Aorta (tissue), 5 donors: ENCODE measurements around the gene CHST11. TPM values are rescaled to one million over a fixed set of nuclear protein-coding genes. Genes with fewer than 3 reads are reported as not detected.

Experiments used
- ATAC-seq: fragments of 200-7000 bp; cut with Tn5 transposase; one replicate; pipeline ENCODE4 v1.9.1; 2022; ENCODE audit warnings: moderate library complexity; ENCODE audit not compliant: low FRiP score
- DNase-seq, 2 donors: peaks; one replicate each; pipeline ENCODE4 v3.0.0-alpha.2; 2020
- H3K27ac ChIP-seq, 2 donors: one replicate each; pipeline ENCODE4 v1.5.1; 2013; ENCODE audit warnings: low read length in 2 of 2, mild to moderate bottlenecking in 2 of 2, moderate library complexity in 2 of 2, control low read depth in 1 of 2, inconsistent platforms in 1 of 2, low read depth in 1 of 2
- H3K27me3 ChIP-seq, 2 donors: one replicate each; pipeline ENCODE4 v1.6.1; 2013; ENCODE audit warnings: control low read depth in 1 of 2, low read length in 1 of 2, mild to moderate bottlenecking in 1 of 2, moderate library complexity in 1 of 2; ENCODE audit not compliant: insufficient read depth in 2 of 2, control insufficient read depth in 1 of 2
- H3K36me3 ChIP-seq, 2 donors: one replicate each; pipeline ENCODE4 v1.6.1; 2013; ENCODE audit warnings: control low read depth in 1 of 2, low read length in 1 of 2, mild to moderate bottlenecking in 1 of 2; ENCODE audit not compliant: insufficient read depth in 2 of 2, control insufficient read depth in 1 of 2
- H3K4me1 ChIP-seq, 2 donors: one replicate each; pipeline ENCODE4 v1.6.1; 2013; ENCODE audit warnings: low read length in 2 of 2, control low read depth in 1 of 2, mild to moderate bottlenecking in 1 of 2, moderate library complexity in 1 of 2; ENCODE audit not compliant: insufficient read depth in 2 of 2, control insufficient read depth in 1 of 2
- H3K4me3 ChIP-seq, 2 donors: one replicate each; pipeline ENCODE4 v1.5.1; 2013; ENCODE audit warnings: low read length in 2 of 2, control low read depth in 1 of 2, mild to moderate bottlenecking in 1 of 2
- H3K9me3 ChIP-seq: one replicate; pipeline ENCODE4 v1.6.1; 2013; ENCODE audit warnings: mild to moderate bottlenecking, low read length; ENCODE audit not compliant: control insufficient read depth
- WGBS, 2 donors: extraction: QIAGEN DNeasy Blood & Tissue Kit; methylation state at CpG; one replicate each; pipeline ENCODE4 v1.1.7; 2013; 5-methylcytosine and 5-hydroxymethylcytosine counted together
- intact Hi-C, 2 donors: fragments of 100-400 bp; cut with DNase I; formaldehyde crosslinking; loops; one replicate each; pipeline versions ENCODE4 v1.14.2 to v1.15.0; 2022
- polyA plus RNA-seq, 2 donors: library from polyadenylated mRNA; stranded (reverse); fragments of 200-250 nt; gene quantifications; one replicate each; pipeline ENCODE4 v1.2.3, GENCODE V29; 2013
- total RNA-seq, 2 donors: library from RNA; stranded (reverse); fragmentation: NEBNext Ultra II Directional; extraction: Animal tissue kit (Norgen Biotek cat#: 25700); gene quantifications; one replicate each; pipeline ENCODE4 v1.2.1, GENCODE V29; 2021
- donor health status: healthy with polysubstance abuse.
- donor health status: Bipolar disorder and iron deficiency.
- donor health status: DM: no; HTN: no; CAD: no.
- donor health status: DM: no; HTN: no; CAD: no.
- donor health status: DM: yes; HTN: yes; CAD: no.

Gene CHST11
- total and polyA plus RNA-seq, 4 donors = 2.1 to 31.0 (median 15.7) TPM

GRCh38 chr12:104747955-104748354 lies 291.2 kb downstream of the CHST11 start:
- WGBS, 2 donors = 67 to 69% methylated on average over 8 of the region's 8 CpGs

GRCh38 chr12:104748356-104748755 lies 291.6 kb downstream of the CHST11 start:
- WGBS, 2 donors = 66 to 69% methylated on average over 7 of the region's 7 CpGs
- no peaks in the 10 kb centered on the region for H3K36me3 ChIP-seq
- ATAC-seq = no peak
- no peaks in the 10 kb centered on the region for H3K4me1 ChIP-seq
- H3K9me3 ChIP-seq = no peaks in the 10 kb centered on the region
- H3K4me3 ChIP-seq = no peak overlapping the region
- intact Hi-C loops = loop anchor here in 1 of 2 donors (10.0 kb wide), 1 partner anchor 286 kb away; no protein-coding TSS in a partner anchor
- no peaks in the 10 kb centered on the region for H3K27me3 ChIP-seq
- H3K27ac ChIP-seq = peak overlapping the region; percentile 15 to 61
- DNase-seq = no peak

More at GRCh38 chr12:104747955-104748354, 291.2 kb downstream of the CHST11 start:
- H3K27me3 ChIP-seq = no peaks in the 10 kb centered on the region
- DNase-seq = no peak
- H3K9me3 ChIP-seq = no peaks in the 10 kb centered on the region
- intact Hi-C loops = loop anchor here in 1 of 2 donors (10.0 kb wide), 1 partner anchor 287 kb away; no protein-coding TSS in a partner anchor
- H3K4me1 ChIP-seq = no peaks in the 10 kb centered on the region
- H3K27ac ChIP-seq = peak overlapping the region; percentile 15 to 61
- no peak overlapping the region for H3K4me3 ChIP-seq
- H3K36me3 ChIP-seq = no peaks in the 10 kb centered on the region
- ATAC-seq = no peak

GRCh38 chr12:104748790-104749189 lies 292.0 kb downstream of the CHST11 start:
- peak in 1 of 2 donors; percentile 77 for DNase-seq
- no peak overlapping the region for H3K4me3 ChIP-seq
- H3K9me3 ChIP-seq = no peaks in the 10 kb centered on the region
- H3K27me3 ChIP-seq = no peaks in the 10 kb centered on the region
- intact Hi-C loops = loop anchor here in 1 of 2 donors (10.0 kb wide), 1 partner anchor 286 kb away; no protein-coding TSS in a partner anchor
- H3K27ac ChIP-seq = peak overlapping the region; percentile 15 to 61
- peak; percentile 77 for ATAC-seq
- H3K4me1 ChIP-seq = no peaks in the 10 kb centered on the region
- no peaks in the 10 kb centered on the region for H3K36me3 ChIP-seq
- 0 to 3% methylated on average over 5 of the region's 5 CpGs for WGBS, 2 donors

- intact Hi-C loops = loop anchor here in 1 of 2 donors (10.0 kb wide), 1 partner anchor 285 kb away; no protein-coding TSS in a partner anchor
- peak overlapping the region in 1 of 2 donors; percentile 56 for H3K27ac ChIP-seq
- H3K9me3 ChIP-seq = no peaks in the 10 kb centered on the region
- no peaks in the 10 kb centered on the region for H3K4me1 ChIP-seq
- ATAC-seq = no peak
- H3K27me3 ChIP-seq = no peaks in the 10 kb centered on the region
- H3K36me3 ChIP-seq = no peaks in the 10 kb centered on the region
- DNase-seq = no peak
- whole genome bisulfite sequencing, 2 donors = 95 to 97% methylated on average over 4 of the region's 4 CpGs
- no peak overlapping the region for H3K4me3 ChIP-seq
These were observed 292.8 kb downstream of the CHST11 start for GRCh38 chr12:104749545-104749944.

- Histone ChIP-seq H3K4me3 (no peak overlapping the region), H3K27ac (no peak overlapping the region), H3K27me3 (no peaks in the 10 kb centered on the region), H3K4me1 (no peaks in the 10 kb centered on the region), H3K36me3 (no peaks in the 10 kb centered on the region), H3K9me3 (no peaks in the 10 kb centered on the region)
- 72 to 83% methylated on average over 5 of the region's 5 CpGs for WGBS, 2 donors
- peak; percentile 17 for ATAC-seq
- intact Hi-C loops = loop anchor here in 1 of 2 donors (5.0 kb wide), 1 partner anchor 42 kb away; no protein-coding TSS in a partner anchor
- peak in 1 of 2 donors; percentile 65 for DNase-seq
These were observed 293.3 kb downstream of the CHST11 start for GRCh38 chr12:104750061-104750460.

- intact Hi-C loops = loop anchor here in 1 of 2 donors (5.0 kb wide), 1 partner anchor 41 kb away; no protein-coding TSS in a partner anchor
- ATAC-seq (no peak), DNase-seq (no peak)
- Histone ChIP-seq H3K36me3 (no peaks in the 10 kb centered on the region), H3K27me3 (no peaks in the 10 kb centered on the region), H3K27ac (no peak overlapping the region), H3K9me3 (no peaks in the 10 kb centered on the region), H3K4me1 (no peaks in the 10 kb centered on the region), H3K4me3 (no peak overlapping the region)
- WGBS, 2 donors = 95 to 97% methylated on average over 1 of the region's 1 CpG
These were observed 294.4 kb downstream of the CHST11 start for GRCh38 chr12:104751120-104751519.

GRCh38 chr12:104751594-104751993 lies 294.8 kb downstream of the CHST11 start:
- DNase-seq = no peak
- H3K9me3 ChIP-seq = no peaks in the 10 kb centered on the region
- no peak for ATAC-seq
- H3K4me3 ChIP-seq = no peak overlapping the region
- WGBS, 2 donors = 91 to 93% methylated on average over 3 of the region's 3 CpGs
- H3K4me1 ChIP-seq = no peaks in the 10 kb centered on the region
- H3K27me3 ChIP-seq = no peaks in the 10 kb centered on the region
- no peak overlapping the region for H3K27ac ChIP-seq
- intact Hi-C loops = loop anchor here in 1 of 2 donors (5.0 kb wide), 1 partner anchor 41 kb away; no protein-coding TSS in a partner anchor
- no peaks in the 10 kb centered on the region for H3K36me3 ChIP-seq

- H3K4me1 ChIP-seq = no peaks in the 10 kb centered on the region
- no peaks in the 10 kb centered on the region for H3K27me3 ChIP-seq
- no peak overlapping the region for H3K4me3 ChIP-seq
- intact Hi-C loops = loop anchor here in 1 of 2 donors (5.0 kb wide), 1 partner anchor 40 kb away; no protein-coding TSS in a partner anchor
- no peak overlapping the region for H3K27ac ChIP-seq
- no peaks in the 10 kb centered on the region for H3K9me3 ChIP-seq
- no peak for DNase-seq
- WGBS, 2 donors = 53 to 56% methylated on average over 4 of the region's 4 CpGs
- H3K36me3 ChIP-seq = no peaks in the 10 kb centered on the region
- ATAC-seq = no peak
These were observed 295.3 kb downstream of the CHST11 start for GRCh38 chr12:104752016-104752415.

- no peak for DNase-seq
- Histone ChIP-seq H3K36me3 (peaks cover 0 to 2% of the 10 kb centered on the region in 2 donors), H3K27ac (no peak overlapping the region), H3K4me1 (no peaks in the 10 kb centered on the region), H3K4me3 (no peak overlapping the region), H3K27me3 (no peaks in the 10 kb centered on the region), H3K9me3 (no peaks in the 10 kb centered on the region)
- intact Hi-C loops = loop anchor here in 1 of 2 donors (5.0 kb wide), 1 partner anchor 39 kb away; no protein-coding TSS in a partner anchor
- WGBS, 2 donors = 86 to 88% methylated on average over 7 of the region's 7 CpGs
- ATAC-seq = no peak
These were observed 296.1 kb downstream of the CHST11 start for GRCh38 chr12:104752881-104753280.
